ENCODE measurements around the gene MUC3A. TPM values are rescaled to one million over a fixed set of nuclear protein-coding genes. Genes with fewer than 3 reads are reported as not detected.

The MUC3A gene
- total RNA-seq, 2 donors from 2014 or later, result 0.52 to 3.0 TPM

Small RNA genes lying within 50 kb of the gene (small RNA-seq; reads per million reads assigned to genes)
- gene RN7SL549P (not detected), gene RPS29P15 (not detected)

Other genes starting within 250 kb of the MUC3A start
- gene POP7, start 243.4 kb upstream of the MUC3A start, total RNA-seq, result 10 to 100 TPM; 17.1 to 20.8 TPM
- gene EPO, start 229.1 kb upstream of the MUC3A start, total RNA-seq, result 1 to 10 TPM; 1.3 to 2.6 TPM
- not detected for gene ZAN, start 215.9 kb upstream of the MUC3A start, total RNA-seq
- 10 to 100 TPM; 33.6 to 46.4 TPM for gene EPHB4, start 122.0 kb upstream of the MUC3A start, total RNA-seq
- 10 to 100 TPM; 12.7 to 38.9 TPM for gene SLC12A9, start 96.8 kb upstream of the MUC3A start, total RNA-seq
- 10 to 100 TPM; 34.9 to 43.6 TPM for gene TRIP6, start 82.1 kb upstream of the MUC3A start, total RNA-seq
- gene SRRT, start 74.4 kb upstream of the MUC3A start, total RNA-seq, result 10 to 100 TPM; 54.7 to 60.7 TPM
- 1 to 10 TPM; 6.2 to 7.9 TPM for gene UFSP1, start 59.8 kb upstream of the MUC3A start, total RNA-seq
- gene ACHE, start 53.6 kb upstream of the MUC3A start, total RNA-seq, result 1 to 10 TPM; 6.2 to 7.3 TPM
- gene MUC12, start 20.0 kb downstream of the MUC3A start, total RNA-seq, result not detected
- gene MUC17, start 70.5 kb downstream of the MUC3A start, total RNA-seq, result under 1 TPM in 1 of 2 donors, not detected in 1; 0.78 TPM
- gene TRIM56, start 135.9 kb downstream of the MUC3A start, total RNA-seq, result 10 to 100 TPM; 13.5 to 19.4 TPM
- gene SERPINE1, start 177.6 kb downstream of the MUC3A start, total RNA-seq, result 10 to 100 TPM; 20.2 to 36.3 TPM
- gene AP1S1, start 204.9 kb downstream of the MUC3A start, total RNA-seq, result 10 to 100 TPM; 12.2 to 23.6 TPM
- 1 to 10 TPM; 3.0 to 4.9 TPM for gene VGF, start 216.0 kb downstream of the MUC3A start, total RNA-seq
- gene NAT16, start 230.8 kb downstream of the MUC3A start, total RNA-seq, result under 1 TPM in 1 of 2 donors, not detected in 1; 0.26 TPM

All from body of pancreas (tissue), 2 donors.